ENCODE data around the gene DDI2.

DDI2 gene

DNA sequence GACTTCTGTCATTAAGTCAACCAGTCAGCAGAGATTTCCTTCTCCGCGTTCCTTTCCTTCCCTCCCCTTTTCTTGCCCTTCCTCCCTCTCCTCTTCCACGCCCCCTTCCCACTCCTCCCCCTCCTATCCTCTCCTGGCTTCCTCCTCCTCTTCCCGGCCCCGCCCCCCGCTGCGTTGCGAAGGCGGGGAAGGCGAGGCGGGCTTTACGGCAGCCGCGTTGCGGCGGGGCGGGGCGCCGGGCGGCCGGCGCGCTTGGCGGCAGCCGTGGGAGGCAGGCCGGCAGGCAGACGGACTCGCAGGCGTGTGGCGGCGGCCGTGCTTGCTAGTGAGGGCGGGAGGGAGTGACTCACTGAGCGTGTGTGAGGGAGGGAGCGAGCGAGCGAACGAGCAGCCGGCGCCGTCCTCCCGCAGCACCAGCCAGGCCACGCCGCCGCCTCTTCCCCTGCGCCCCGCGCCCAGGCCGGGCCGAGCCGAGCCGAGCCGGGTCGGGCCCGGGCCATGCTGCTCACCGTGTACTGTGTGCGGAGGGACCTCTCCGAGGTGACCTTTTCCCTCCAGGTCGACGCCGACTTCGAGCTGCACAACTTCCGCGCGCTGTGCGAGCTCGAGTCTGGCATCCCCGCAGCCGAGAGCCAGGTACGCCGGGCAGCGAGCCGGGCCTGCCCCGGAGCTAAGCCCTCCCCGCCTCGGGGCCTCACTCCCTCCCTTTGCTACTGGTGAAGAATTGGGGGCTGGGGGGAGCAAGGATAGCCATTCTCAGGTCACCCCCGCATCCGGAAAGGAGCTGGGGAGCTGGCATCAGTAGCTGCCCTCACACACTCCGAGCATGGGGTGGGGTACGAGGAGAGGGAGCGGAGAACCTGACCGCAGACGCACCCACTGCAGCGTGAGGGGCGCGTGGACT is at the start of gene DDI2:
TSS of gene DDI2 (plus strand) at position 286 of the 904 bp plus-strand sequence. CDS start at position 499, 213 bp downstream.
- Histone ChIP-seq H3K4me1 (ENCODE audit: control insufficient read depth, insufficient read depth, low read length) (peaks cover 4% of the 10 kb centered on the region), H3K36me3 (ENCODE audit: control insufficient read depth, insufficient read depth, low read length) (no peaks in the 10 kb centered on the region), H3K27ac (ENCODE audit: low read depth, low read length) (peak within 1 kb of the TSS; percentile 94), H3K9ac (ENCODE audit: low read length) (peak within 1 kb of the TSS; percentile 95), H3K4me3 (ENCODE audit: low read length) (peak within 1 kb of the TSS; percentile 99), H3K27me3 (ENCODE audit: control insufficient read depth, insufficient read depth, low read length) (no peaks in the 10 kb centered on the region)

DNA sequence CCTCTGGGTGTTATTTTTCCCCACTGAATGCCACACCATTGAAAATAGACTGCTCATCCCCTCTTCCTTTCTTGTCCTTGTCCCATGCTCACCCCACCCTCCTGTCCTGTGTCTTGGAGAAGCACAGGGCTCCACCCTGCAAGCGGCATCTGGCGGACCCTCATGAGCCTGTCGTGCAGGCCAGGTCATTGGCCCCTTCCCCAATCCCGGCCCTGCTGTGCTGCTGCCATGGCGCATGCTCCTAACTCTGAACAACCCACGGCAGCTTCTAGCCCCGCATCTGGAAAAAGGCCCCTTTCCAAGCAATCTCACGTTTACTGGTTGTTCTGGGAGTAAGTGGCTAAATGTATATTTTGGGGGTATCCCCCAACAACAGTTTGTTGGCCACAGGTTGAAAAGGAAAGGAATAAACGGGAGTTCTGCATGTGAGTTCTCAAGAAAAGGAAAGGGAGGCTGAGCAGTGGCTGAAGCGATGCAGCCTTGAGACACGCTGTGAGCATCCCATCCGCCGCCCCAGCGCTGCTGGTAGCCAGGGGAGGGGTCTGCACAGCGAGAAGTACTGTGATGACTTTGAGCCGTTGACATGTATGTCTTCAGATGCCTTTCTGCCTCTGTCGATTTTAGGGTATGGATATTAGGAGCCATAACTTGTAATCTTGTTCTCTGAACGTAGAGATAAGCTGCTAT is 48.7 kb upstream of the DDI2 start:
- no peaks in the 10 kb centered on the region for H3K4me1 ChIP-seq (ENCODE audit: control insufficient read depth, insufficient read depth, low read length)
- no peaks in the 10 kb centered on the region for H3K27me3 ChIP-seq (ENCODE audit: control insufficient read depth, insufficient read depth, low read length)
- peaks cover 33% of the 10 kb centered on the region for H3K36me3 ChIP-seq (ENCODE audit: control insufficient read depth, insufficient read depth, low read length)
- H3K9ac ChIP-seq (ENCODE audit: low read length), result no peak overlapping the region
- no peak overlapping the region for H3K27ac ChIP-seq (ENCODE audit: low read depth, low read length)
- H3K4me3 ChIP-seq (ENCODE audit: low read length), result no peak overlapping the region

DNA sequence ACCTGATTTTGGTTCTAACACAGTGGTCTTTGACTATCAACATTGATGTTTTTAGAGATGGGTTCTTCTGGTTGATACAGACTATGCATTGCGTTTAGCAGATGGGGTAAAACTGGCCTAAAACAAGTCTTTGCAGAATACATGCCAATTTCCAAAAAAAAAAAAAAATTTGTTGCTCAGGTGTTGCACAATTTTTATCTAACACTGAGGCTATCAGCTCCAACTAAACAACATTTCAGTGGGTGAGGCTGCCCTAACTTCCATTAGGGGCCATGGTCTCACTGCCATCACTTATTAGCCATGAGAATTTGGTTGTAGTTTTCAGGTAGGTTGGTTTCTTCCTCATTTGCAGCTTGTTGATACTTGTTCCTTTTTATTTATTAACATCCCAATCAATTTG is 46.4 kb upstream of the DDI2 start:
- Histone ChIP-seq H3K9ac (ENCODE audit: low read length) (no peak overlapping the region), H3K4me3 (ENCODE audit: low read length) (no peak overlapping the region), H3K4me1 (ENCODE audit: control insufficient read depth, insufficient read depth, low read length) (no peaks in the 10 kb centered on the region), H3K36me3 (ENCODE audit: control insufficient read depth, insufficient read depth, low read length) (peaks cover 19% of the 10 kb centered on the region), H3K27ac (ENCODE audit: low read depth, low read length) (no peak overlapping the region), H3K27me3 (ENCODE audit: control insufficient read depth, insufficient read depth, low read length) (no peaks in the 10 kb centered on the region)

DNA sequence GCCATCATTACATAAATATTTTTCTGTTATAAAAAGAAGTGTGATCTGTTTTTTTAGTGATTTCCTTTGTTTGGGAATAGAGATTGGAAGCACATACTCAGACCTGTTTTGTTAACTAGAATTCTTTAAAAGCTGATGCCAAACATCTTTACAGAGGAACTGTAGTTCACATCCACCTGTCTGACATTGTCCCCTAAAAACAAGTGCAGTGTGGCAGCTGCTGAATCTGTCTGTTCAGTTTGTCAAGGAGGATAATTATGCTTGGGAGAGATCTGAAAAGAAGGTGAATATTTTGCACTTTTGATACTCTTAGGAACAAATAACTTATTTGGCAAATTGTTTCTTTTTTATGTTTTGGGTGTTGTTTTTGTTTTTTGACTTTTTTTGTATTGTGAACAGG is 46.0 kb upstream of the DDI2 start:
- no peaks in the 10 kb centered on the region for H3K27me3 ChIP-seq (ENCODE audit: control insufficient read depth, insufficient read depth, low read length)
- H3K4me1 ChIP-seq (ENCODE audit: control insufficient read depth, insufficient read depth, low read length), result no peaks in the 10 kb centered on the region
- H3K36me3 ChIP-seq (ENCODE audit: control insufficient read depth, insufficient read depth, low read length), result peaks cover 15% of the 10 kb centered on the region
- H3K4me3 ChIP-seq (ENCODE audit: low read length), result no peak overlapping the region
- no peak overlapping the region for H3K9ac ChIP-seq (ENCODE audit: low read length)
- H3K27ac ChIP-seq (ENCODE audit: low read depth, low read length), result no peak overlapping the region

DNA sequence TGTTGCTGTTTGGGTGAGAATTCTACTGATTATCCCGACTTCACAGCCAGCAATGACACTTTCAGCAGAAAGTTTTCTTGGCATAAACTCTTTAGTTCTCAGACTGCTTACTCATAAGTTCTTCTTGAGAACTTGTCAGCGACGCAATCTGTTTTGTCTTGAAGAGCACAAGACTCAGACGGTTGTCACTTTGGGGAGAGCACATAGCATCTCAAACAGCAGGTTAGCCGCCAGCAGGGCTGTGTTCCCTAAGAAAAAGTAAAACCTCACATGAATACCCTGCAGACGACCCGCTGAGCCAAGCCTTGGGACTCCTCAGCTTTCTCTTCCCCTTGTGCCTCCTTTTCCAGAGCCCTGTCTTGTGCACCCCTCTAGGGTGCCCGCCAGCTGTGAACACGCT is 43.8 kb upstream of the DDI2 start:
- Histone ChIP-seq H3K9ac (ENCODE audit: low read length) (no peak overlapping the region), H3K27me3 (ENCODE audit: control insufficient read depth, insufficient read depth, low read length) (no peaks in the 10 kb centered on the region), H3K4me1 (ENCODE audit: control insufficient read depth, insufficient read depth, low read length) (no peaks in the 10 kb centered on the region), H3K36me3 (ENCODE audit: control insufficient read depth, insufficient read depth, low read length) (peaks cover 6% of the 10 kb centered on the region), H3K4me3 (ENCODE audit: low read length) (no peak overlapping the region), H3K27ac (ENCODE audit: low read depth, low read length) (no peak overlapping the region)

DNA sequence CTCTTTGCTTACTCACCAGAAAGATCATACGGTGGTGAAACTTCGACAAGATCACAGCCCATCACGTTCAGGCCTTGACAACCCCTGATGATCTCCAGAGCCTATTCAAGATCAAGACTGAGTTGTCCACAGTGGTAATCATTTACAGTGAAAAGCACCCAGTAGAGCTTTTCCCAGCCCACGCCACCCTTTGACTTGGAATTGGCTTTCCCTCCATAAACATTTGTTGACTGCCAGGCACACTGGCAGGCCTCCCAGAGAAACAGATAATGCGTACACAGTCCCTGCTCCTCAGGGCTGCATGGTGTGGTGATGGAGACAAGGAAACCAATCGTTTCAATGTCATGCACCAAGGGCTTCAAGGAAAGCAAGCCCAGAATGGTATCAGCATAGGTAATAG is 42.5 kb upstream of the DDI2 start:
- no peak overlapping the region for H3K4me3 ChIP-seq (ENCODE audit: low read length)
- H3K4me1 ChIP-seq (ENCODE audit: control insufficient read depth, insufficient read depth, low read length), result peaks cover 2% of the 10 kb centered on the region
- H3K27me3 ChIP-seq (ENCODE audit: control insufficient read depth, insufficient read depth, low read length), result no peaks in the 10 kb centered on the region
- no peak overlapping the region for H3K9ac ChIP-seq (ENCODE audit: low read length)
- no peak overlapping the region for H3K27ac ChIP-seq (ENCODE audit: low read depth, low read length)
- peaks cover 3% of the 10 kb centered on the region for H3K36me3 ChIP-seq (ENCODE audit: control insufficient read depth, insufficient read depth, low read length)

DNA sequence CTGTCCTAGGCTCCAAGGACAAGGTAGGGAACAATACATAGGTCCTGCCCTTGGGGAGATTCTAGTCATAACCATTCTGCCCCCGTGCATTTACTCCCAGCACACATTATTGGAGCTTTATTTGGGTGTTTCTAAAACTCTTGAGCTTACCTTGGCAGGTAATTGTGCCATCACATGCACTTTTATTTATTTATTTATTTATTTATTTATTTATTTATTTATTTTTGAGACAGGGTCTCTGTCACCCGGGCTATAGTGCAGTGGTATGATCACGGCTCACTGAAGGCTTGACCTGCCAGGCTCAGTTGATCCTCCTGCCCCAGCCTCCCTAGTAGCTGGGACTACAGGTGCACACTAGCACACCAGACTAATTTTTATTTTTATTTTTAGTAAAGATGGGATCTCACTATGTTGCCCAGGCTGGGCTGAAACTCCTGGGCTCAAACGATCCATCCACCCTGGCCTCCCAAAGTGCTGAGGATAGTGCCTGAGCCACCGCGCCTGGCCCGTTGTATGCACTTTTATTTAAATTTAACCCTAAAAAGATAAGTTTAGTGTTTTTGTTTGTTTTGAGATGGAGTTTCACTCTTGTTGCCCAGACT is 41.6 kb upstream of the DDI2 start:
- Histone ChIP-seq H3K9ac (ENCODE audit: low read length) (no peak overlapping the region), H3K4me3 (ENCODE audit: low read length) (no peak overlapping the region), H3K36me3 (ENCODE audit: control insufficient read depth, insufficient read depth, low read length) (peaks cover 3% of the 10 kb centered on the region), H3K27ac (ENCODE audit: low read depth, low read length) (no peak overlapping the region), H3K27me3 (ENCODE audit: control insufficient read depth, insufficient read depth, low read length) (no peaks in the 10 kb centered on the region), H3K4me1 (ENCODE audit: control insufficient read depth, insufficient read depth, low read length) (peaks cover 2% of the 10 kb centered on the region)

DNA sequence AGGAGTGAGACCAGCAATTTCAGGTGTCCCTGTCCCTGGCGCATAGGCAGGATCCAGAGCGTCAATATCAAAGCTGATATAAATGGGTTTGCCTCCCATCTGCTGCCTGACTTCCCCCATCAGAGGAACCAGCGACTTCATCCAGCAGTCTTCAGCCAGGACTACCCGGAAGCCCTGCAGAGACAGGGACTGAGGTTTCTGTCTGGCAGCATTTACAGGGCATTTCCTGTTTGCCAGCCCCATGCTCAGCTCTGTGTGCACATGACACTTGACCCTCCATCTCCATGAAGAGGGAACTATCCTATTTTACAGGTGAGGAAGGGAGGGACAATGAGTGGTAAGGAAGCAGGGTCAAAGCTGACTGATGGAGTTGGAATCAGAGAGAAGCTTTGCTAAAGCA is 39.6 kb upstream of the DDI2 start:
- peaks cover 2% of the 10 kb centered on the region for H3K4me1 ChIP-seq (ENCODE audit: control insufficient read depth, insufficient read depth, low read length)
- peaks cover 3% of the 10 kb centered on the region for H3K36me3 ChIP-seq (ENCODE audit: control insufficient read depth, insufficient read depth, low read length)
- H3K27me3 ChIP-seq (ENCODE audit: control insufficient read depth, insufficient read depth, low read length), result no peaks in the 10 kb centered on the region
- H3K9ac ChIP-seq (ENCODE audit: low read length), result no peak overlapping the region
- H3K27ac ChIP-seq (ENCODE audit: low read depth, low read length), result no peak overlapping the region
- H3K4me3 ChIP-seq (ENCODE audit: low read length), result no peak overlapping the region

DNA sequence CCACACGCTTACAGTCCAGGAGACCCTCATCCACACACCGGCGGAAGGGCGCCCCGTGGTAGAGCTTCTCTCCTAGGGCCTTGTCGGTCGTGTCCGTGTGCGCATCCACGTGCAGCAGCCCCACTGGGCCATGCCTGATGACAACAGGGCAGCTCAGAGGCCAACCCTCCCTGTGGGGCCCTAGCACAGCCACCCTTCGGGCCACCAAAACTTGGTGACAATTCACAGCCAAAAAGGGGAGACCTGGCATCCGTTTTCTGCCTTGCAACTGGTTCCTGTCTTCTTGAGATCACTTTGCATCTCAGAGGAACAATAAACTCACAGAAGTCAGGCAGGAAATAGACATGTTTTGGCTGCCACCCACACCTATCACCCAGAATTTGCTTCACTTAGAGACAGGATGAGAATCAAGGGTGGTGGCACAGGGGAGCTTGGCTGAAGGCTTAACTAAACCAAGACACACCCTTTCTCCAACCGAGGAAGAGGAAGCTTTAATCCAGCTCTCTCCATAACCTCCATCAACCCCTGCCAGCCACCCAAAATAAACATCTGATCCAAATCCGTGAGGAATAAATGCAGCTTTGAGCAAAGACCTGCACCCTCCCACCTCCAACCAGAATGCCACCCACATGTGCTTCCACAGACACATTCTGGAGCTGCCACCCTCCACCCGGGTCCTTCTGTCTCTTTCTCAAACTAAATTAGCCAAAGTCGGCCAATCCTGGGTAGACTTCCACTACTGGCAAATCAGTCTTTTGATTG is 38.2 kb upstream of the DDI2 start:
- H3K4me1 ChIP-seq (ENCODE audit: control insufficient read depth, insufficient read depth, low read length), result peaks cover 2% of the 10 kb centered on the region
- H3K27ac ChIP-seq (ENCODE audit: low read depth, low read length), result no peak overlapping the region
- no peak overlapping the region for H3K4me3 ChIP-seq (ENCODE audit: low read length)
- no peaks in the 10 kb centered on the region for H3K27me3 ChIP-seq (ENCODE audit: control insufficient read depth, insufficient read depth, low read length)
- H3K9ac ChIP-seq (ENCODE audit: low read length), result no peak overlapping the region
- peaks cover 3% of the 10 kb centered on the region for H3K36me3 ChIP-seq (ENCODE audit: control insufficient read depth, insufficient read depth, low read length)

DNA sequence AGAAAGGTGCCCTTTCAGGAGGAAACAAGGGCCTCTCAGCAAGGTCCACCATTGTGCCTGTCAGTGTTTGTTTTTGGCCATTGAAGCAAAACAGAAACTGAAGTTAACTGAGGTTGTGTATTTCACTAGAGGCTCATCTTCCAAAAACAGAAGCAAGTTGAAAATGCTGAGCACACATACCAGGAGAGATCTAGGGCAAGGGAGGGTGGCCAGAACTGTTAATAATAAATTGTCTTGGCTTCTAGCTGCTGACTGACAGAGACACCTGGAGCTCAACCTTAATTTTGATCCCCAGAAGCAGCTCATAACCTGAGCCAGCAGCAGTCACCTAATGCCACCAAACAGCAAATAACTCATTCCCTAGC is 37.6 kb upstream of the DDI2 start:
- no peak overlapping the region for H3K9ac ChIP-seq (ENCODE audit: low read length)
- H3K4me3 ChIP-seq (ENCODE audit: low read length), result no peak overlapping the region
- no peak overlapping the region for H3K27ac ChIP-seq (ENCODE audit: low read depth, low read length)
- peaks cover 2% of the 10 kb centered on the region for H3K4me1 ChIP-seq (ENCODE audit: control insufficient read depth, insufficient read depth, low read length)
- peaks cover 3% of the 10 kb centered on the region for H3K36me3 ChIP-seq (ENCODE audit: control insufficient read depth, insufficient read depth, low read length)
- H3K27me3 ChIP-seq (ENCODE audit: control insufficient read depth, insufficient read depth, low read length), result no peaks in the 10 kb centered on the region

DNA sequence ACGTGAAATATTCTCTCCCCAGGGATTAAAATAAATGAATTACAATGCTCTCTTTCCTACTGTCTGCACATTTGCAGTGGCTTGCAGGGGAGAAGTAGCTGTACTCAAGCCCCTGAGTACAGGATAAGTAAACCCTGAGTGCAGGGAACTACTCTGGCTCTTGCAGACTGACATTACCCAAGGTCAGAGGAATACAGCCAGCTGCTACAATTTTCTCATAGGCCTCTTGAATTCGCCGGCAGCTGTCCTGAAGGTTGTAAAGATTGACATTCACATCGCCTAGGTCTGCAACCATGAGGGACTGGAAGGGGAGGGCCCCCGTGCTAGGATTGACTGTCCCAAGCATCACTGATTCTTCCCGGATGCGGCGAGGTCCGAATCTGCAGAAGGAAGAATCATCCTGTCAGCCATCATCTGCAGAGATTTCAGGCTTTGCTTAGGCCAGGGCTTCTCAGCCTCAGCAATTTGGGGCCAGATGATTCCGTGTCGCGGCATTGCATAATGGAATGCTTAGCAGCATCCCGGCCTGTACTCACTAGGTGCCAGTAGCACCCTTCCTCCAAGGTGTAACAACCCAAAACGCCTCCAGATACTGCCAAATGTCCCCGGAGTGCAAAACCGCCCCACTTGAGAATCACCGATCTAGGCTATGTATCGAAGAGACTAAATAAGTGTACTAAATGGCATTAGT is 34.1 kb upstream of the DDI2 start:
- H3K27ac ChIP-seq (ENCODE audit: low read depth, low read length), result no peak overlapping the region
- H3K4me3 ChIP-seq (ENCODE audit: low read length), result no peak overlapping the region
- H3K4me1 ChIP-seq (ENCODE audit: control insufficient read depth, insufficient read depth, low read length), result peaks cover 2% of the 10 kb centered on the region
- no peaks in the 10 kb centered on the region for H3K36me3 ChIP-seq (ENCODE audit: control insufficient read depth, insufficient read depth, low read length)
- no peaks in the 10 kb centered on the region for H3K27me3 ChIP-seq (ENCODE audit: control insufficient read depth, insufficient read depth, low read length)
- H3K9ac ChIP-seq (ENCODE audit: low read length), result no peak overlapping the region

All from rectal smooth muscle tissue (tissue), 1 donor.